Spleen (tissue), 7 donors: ENCODE data around the gene STAT5A.

Source experiments
- POLR2A ChIP-seq, 3 donors: fragments of 450-650 bp; IDR thresholded peaks; one replicate each; pipeline ENCODE4 v1.5.1; 2017; ENCODE audit warnings: antibody characterized with exemption in 3 of 3, mild to moderate bottlenecking in 1 of 3
- POLR2AphosphoS5 ChIP-seq, 3 donors: sonication (generic); formaldehyde crosslinking; IDR thresholded peaks; one replicate each; pipeline ENCODE4 v1.5.1; 2017; ENCODE audit warnings: antibody characterized with exemption in 3 of 3
- TF ChIP-seq, protein P1 (sequence below), 11 experiments: fragments of 200-600 bp in 7 of 11; fragments of 450-650 bp in 4 of 11; sonication (generic) in 4 of 11; IDR thresholded peaks in 8 of 11; conservative IDR thresholded peaks in 3 of 11; 1 replicate in 7 of 11; 2 replicates in 4 of 11; pipeline versions ENCODE4 v1.4.0 to v1.8.0; 2016 to 2021; ENCODE audit warnings: antibody characterized with exemption in 11 of 11, inconsistent platforms in 4 of 11, mild to moderate bottlenecking in 1 of 11
- donor health status: DM: no; HTN: no; CAD: no; lungs with moderate emphysema.
- donor health status: DM: no; HTN: no; CAD: no.
- donor health status: DM: no; HTN: no; CAD: no.

- TF ChIP-seq, protein P1, sequence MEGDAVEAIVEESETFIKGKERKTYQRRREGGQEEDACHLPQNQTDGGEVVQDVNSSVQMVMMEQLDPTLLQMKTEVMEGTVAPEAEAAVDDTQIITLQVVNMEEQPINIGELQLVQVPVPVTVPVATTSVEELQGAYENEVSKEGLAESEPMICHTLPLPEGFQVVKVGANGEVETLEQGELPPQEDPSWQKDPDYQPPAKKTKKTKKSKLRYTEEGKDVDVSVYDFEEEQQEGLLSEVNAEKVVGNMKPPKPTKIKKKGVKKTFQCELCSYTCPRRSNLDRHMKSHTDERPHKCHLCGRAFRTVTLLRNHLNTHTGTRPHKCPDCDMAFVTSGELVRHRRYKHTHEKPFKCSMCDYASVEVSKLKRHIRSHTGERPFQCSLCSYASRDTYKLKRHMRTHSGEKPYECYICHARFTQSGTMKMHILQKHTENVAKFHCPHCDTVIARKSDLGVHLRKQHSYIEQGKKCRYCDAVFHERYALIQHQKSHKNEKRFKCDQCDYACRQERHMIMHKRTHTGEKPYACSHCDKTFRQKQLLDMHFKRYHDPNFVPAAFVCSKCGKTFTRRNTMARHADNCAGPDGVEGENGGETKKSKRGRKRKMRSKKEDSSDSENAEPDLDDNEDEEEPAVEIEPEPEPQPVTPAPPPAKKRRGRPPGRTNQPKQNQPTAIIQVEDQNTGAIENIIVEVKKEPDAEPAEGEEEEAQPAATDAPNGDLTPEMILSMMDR (IDR thresholded peaks at IDR 0.05 in 8 of 11, conservative IDR thresholded peaks at IDR 0.05 in 3 of 11): no peak
- TF ChIP-seq POLR2A (IDR thresholded peaks at IDR 0.05) (no peak), POLR2AphosphoS5 (IDR thresholded peaks at IDR 0.05) (no peak)
These were observed 38.4 kb upstream of the STAT5A start for GRCh38 chr17:42249681-42250446.
